Mesendoderm (in vitro differentiated cells): ENCODE results near the gene FGFRL1.
A peak's percentile ranks its signal among the peaks of the same experiment; 100 is the strongest.

Experiments used
- DNase-seq: peaks from one replicate; pipeline ENCODE4 v3.0.0; 2013
- H2AK5ac ChIP-seq: 2 replicates; pipeline ENCODE4 v1.6.1; 2013; ENCODE audit warnings: low read length, inconsistent platforms
- H2BK120ac ChIP-seq: 2 replicates; pipeline ENCODE4 v1.6.1; 2013; ENCODE audit warnings: low read depth, mild to moderate bottlenecking, low read length, moderate library complexity, mixed read lengths
- H2BK15ac ChIP-seq: replicated peaks from 2 replicates; pipeline ENCODE4 v1.6.1; 2013; ENCODE audit warnings: low read depth, mild to moderate bottlenecking, moderate library complexity
- H2BK5ac ChIP-seq: 2 replicates; pipeline ENCODE4 v1.6.1; 2013; ENCODE audit warnings: low read length, inconsistent platforms
- H3K18ac ChIP-seq: 2 replicates; pipeline ENCODE4 v1.6.1; 2013; ENCODE audit warnings: mild to moderate bottlenecking, low read length, mixed read lengths
- H3K23ac ChIP-seq: one replicate; pipeline ENCODE4 v1.6.1; 2013; ENCODE audit warnings: low read length
- H3K27ac ChIP-seq: 2 replicates; pipeline ENCODE4 v1.5.1; 2013; ENCODE audit warnings: low read depth, mild to moderate bottlenecking, inconsistent platforms, low read length, moderate library complexity
- H3K27me3 ChIP-seq: 2 replicates; pipeline ENCODE4 v1.6.1; 2013; ENCODE audit warnings: low read length, control low read depth, mild to moderate bottlenecking, inconsistent platforms; ENCODE audit not compliant: insufficient read depth, poor library complexity
- H3K36me3 ChIP-seq: 2 replicates; pipeline ENCODE4 v1.6.1; 2013; ENCODE audit warnings: low read length, inconsistent platforms; ENCODE audit not compliant: control insufficient read depth, insufficient read depth
- H3K4ac ChIP-seq: one replicate; pipeline ENCODE4 v1.6.1; 2013; ENCODE audit warnings: low read depth, mild to moderate bottlenecking, low read length, moderate library complexity
- H3K4me1 ChIP-seq: 2 replicates; pipeline ENCODE4 v1.6.1; 2013; ENCODE audit warnings: low read depth, low read length, inconsistent platforms; ENCODE audit not compliant: control insufficient read depth
- H3K4me2 ChIP-seq: 2 replicates; pipeline ENCODE4 v1.6.1; 2013; ENCODE audit warnings: low read length
- H3K4me3 ChIP-seq: 2 replicates; pipeline ENCODE4 v1.5.1; 2013; ENCODE audit warnings: mild to moderate bottlenecking, low read length
- H3K56ac ChIP-seq: one replicate; pipeline ENCODE4 v1.6.1; 2013; ENCODE audit warnings: low read length
- H3K79me1 ChIP-seq: 2 replicates; pipeline ENCODE4 v1.6.1; 2013; ENCODE audit warnings: low read length, inconsistent platforms
- H3K79me2 ChIP-seq: 2 replicates; pipeline ENCODE4 v1.6.1; 2013; ENCODE audit warnings: mild to moderate bottlenecking, low read length; ENCODE audit not compliant: control insufficient read depth, insufficient read depth
- H3K9ac ChIP-seq: 2 replicates; pipeline ENCODE4 v1.6.1; 2013; ENCODE audit warnings: low read length, inconsistent platforms
- H4K5ac ChIP-seq: one replicate; pipeline ENCODE4 v1.6.1; 2013; ENCODE audit warnings: low read length
- H4K8ac ChIP-seq: one replicate; pipeline ENCODE4 v1.6.1; 2013; ENCODE audit warnings: low read depth, mild to moderate bottlenecking, control low read depth, low read length, moderate library complexity
- WGBS: extraction: QIAGEN DNeasy Blood & Tissue Kit; methylation state at CpG from one replicate; pipeline ENCODE4 v1.1.7; 2013; ENCODE audit warnings: low lambda C conversion rate, missing lambda C conversion rate; ENCODE audit not compliant: insufficient coverage; ENCODE audit errors: extremely low coverage; 5-methylcytosine and 5-hydroxymethylcytosine counted together

The FGFRL1 gene

DNA sequence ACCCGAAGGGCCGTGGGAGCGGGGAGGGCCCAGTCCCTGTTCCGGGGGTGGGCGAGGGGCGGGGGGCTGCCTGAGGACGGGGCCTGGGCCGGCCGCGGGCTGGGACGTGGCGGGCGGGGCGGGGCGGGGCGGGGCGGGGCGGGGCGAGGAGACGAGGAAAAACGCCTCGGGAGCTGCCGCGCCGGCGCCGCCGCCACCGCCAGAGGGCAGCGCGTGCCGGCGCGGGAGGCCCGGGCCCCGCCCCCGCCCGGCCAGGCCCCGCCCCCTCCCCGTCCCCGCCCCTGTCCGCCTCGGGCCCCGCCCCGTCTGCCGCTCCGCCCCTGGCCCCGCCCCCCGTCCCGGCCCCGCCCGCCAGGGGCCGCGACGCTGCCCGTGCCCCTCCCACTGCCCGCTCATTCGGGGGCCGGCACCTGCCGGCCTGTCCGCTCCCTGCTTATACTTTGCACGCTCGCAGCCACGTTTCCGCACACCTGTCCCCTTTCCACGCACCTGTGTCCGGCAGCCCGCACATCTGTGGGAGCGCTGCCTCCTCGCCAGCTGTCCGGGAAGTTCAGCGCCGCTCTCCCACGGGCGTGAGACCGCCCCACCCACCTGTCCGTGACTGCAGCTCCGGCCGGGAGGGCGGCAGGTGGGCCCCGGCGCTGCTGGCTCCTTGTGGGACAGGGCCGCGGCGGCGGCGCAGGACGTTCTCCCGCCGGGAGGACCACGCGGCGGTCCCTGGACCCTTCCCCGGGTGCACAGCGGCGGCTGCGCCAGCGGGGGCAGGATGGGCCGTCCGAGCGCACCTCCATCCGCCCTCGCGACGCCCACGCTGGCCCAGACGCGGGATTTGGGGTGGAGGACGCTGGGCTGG, 1.7 kb upstream of the FGFRL1 start:
- no peaks in the 10 kb centered on the region for H3K36me3 ChIP-seq
- no peaks in the 10 kb centered on the region for H3K79me2 ChIP-seq
- no peaks in the 10 kb centered on the region for H3K79me1 ChIP-seq
- no peak overlapping the region for H3K27ac ChIP-seq
- no peak overlapping the region for H2AK5ac ChIP-seq
- H2BK15ac ChIP-seq = no peak overlapping the region
- no peak overlapping the region for H3K23ac ChIP-seq
- peaks cover 19% of the 10 kb centered on the region for H3K27me3 ChIP-seq
- no peak overlapping the region for H3K18ac ChIP-seq
- peak; percentile 45 for DNase-seq
- H3K9ac ChIP-seq = no peak overlapping the region
- no CpG with 5 or more reads among the region's 109 CpGs for WGBS
- H4K8ac ChIP-seq = no peak overlapping the region
- H3K4me1 ChIP-seq = no peaks in the 10 kb centered on the region
- no peak overlapping the region for H4K5ac ChIP-seq
- H3K4me3 ChIP-seq = no peak overlapping the region
- peak overlapping the region; percentile 54 for H3K56ac ChIP-seq
- H2BK5ac ChIP-seq = no peak overlapping the region
- H2BK120ac ChIP-seq = no peak overlapping the region
- H3K4ac ChIP-seq = no peak overlapping the region
- peak overlapping the region; percentile 34 for H3K4me2 ChIP-seq

- H3K9ac ChIP-seq = no peak overlapping the region
- H2BK5ac ChIP-seq = no peak overlapping the region
- peak; percentile 59 for DNase-seq
- no peak overlapping the region for H2BK15ac ChIP-seq
- H3K4me2 ChIP-seq = no peak overlapping the region
- no peak overlapping the region for H3K4ac ChIP-seq
- H3K79me1 ChIP-seq = no peaks in the 10 kb centered on the region
- H2AK5ac ChIP-seq = no peak overlapping the region
- no peak overlapping the region for H2BK120ac ChIP-seq
- no peaks in the 10 kb centered on the region for H3K36me3 ChIP-seq
- H4K8ac ChIP-seq = no peak overlapping the region
- no CpG with 5 or more reads among the region's 36 CpGs for WGBS
- no peak overlapping the region for H4K5ac ChIP-seq
- H3K4me3 ChIP-seq = no peak overlapping the region
- H3K4me1 ChIP-seq = no peaks in the 10 kb centered on the region
- no peak overlapping the region for H3K27ac ChIP-seq
- H3K18ac ChIP-seq = peak overlapping the region; percentile 29
- H3K27me3 ChIP-seq = peaks cover 19% of the 10 kb centered on the region
- H3K23ac ChIP-seq = no peak overlapping the region
- H3K79me2 ChIP-seq = no peaks in the 10 kb centered on the region
- no peak overlapping the region for H3K56ac ChIP-seq
These were observed 918 bp upstream of the FGFRL1 start for GRCh38 chr4:1010395-1011021.

GRCh38 chr4:1011666-1012033, 224 bp downstream of the FGFRL1 start:
- Histone ChIP-seq H3K27ac (no peak overlapping the region), H3K27me3 (peaks cover 19% of the 10 kb centered on the region), H3K4me2 (no peak overlapping the region), H3K56ac (no peak overlapping the region), H3K79me1 (no peaks in the 10 kb centered on the region), H4K8ac (no peak overlapping the region), H3K4me3 (no peak overlapping the region), H3K36me3 (no peaks in the 10 kb centered on the region), H3K18ac (peak overlapping the region; percentile 25), H2BK15ac (no peak overlapping the region), H2BK120ac (no peak overlapping the region), H3K4me1 (no peaks in the 10 kb centered on the region), H3K9ac (no peak overlapping the region), H2AK5ac (no peak overlapping the region), H3K79me2 (no peaks in the 10 kb centered on the region), H3K4ac (no peak overlapping the region), H3K23ac (no peak overlapping the region), H2BK5ac (no peak overlapping the region), H4K5ac (no peak overlapping the region)
- no CpG with 5 or more reads among the region's 69 CpGs for whole genome bisulfite sequencing
- DNase-seq = no peak

- Histone ChIP-seq H3K23ac (no peak overlapping the region), H2AK5ac (no peak overlapping the region), H3K27me3 (peaks cover 16% of the 10 kb centered on the region), H2BK120ac (no peak overlapping the region), H2BK5ac (no peak overlapping the region), H3K56ac (peak overlapping the region; percentile 75), H3K4ac (no peak overlapping the region), H3K4me1 (no peaks in the 10 kb centered on the region), H3K9ac (peak overlapping the region; percentile 54), H3K36me3 (no peaks in the 10 kb centered on the region), H2BK15ac (no peak overlapping the region), H3K27ac (no peak overlapping the region), H3K4me2 (no peak overlapping the region), H3K79me2 (no peaks in the 10 kb centered on the region), H4K5ac (no peak overlapping the region), H4K8ac (no peak overlapping the region), H3K79me1 (no peaks in the 10 kb centered on the region), H3K4me3 (peak overlapping the region; percentile 36), H3K18ac (peak overlapping the region; percentile 25)
- peak; percentile 82 for DNase-seq
- WGBS = no CpG with 5 or more reads among the region's 69 CpGs
These were observed 761 bp downstream of the FGFRL1 start for GRCh38 chr4:1012034-1012739.

GRCh38 chr4:1013225-1014073, 2.0 kb downstream of the FGFRL1 start:
- H4K5ac ChIP-seq = no peak overlapping the region
- H3K27me3 ChIP-seq = peaks cover 10% of the 10 kb centered on the region
- H2BK15ac ChIP-seq = no peak overlapping the region
- H3K36me3 ChIP-seq = no peaks in the 10 kb centered on the region
- no peak overlapping the region for H3K9ac ChIP-seq
- H2AK5ac ChIP-seq = no peak overlapping the region
- no peak overlapping the region for H3K27ac ChIP-seq
- H3K4ac ChIP-seq = no peak overlapping the region
- H3K4me2 ChIP-seq = no peak overlapping the region
- H3K79me2 ChIP-seq = no peaks in the 10 kb centered on the region
- H4K8ac ChIP-seq = no peak overlapping the region
- H3K4me3 ChIP-seq = no peak overlapping the region
- no peak overlapping the region for H3K23ac ChIP-seq
- H3K56ac ChIP-seq = no peak overlapping the region
- WGBS = no CpG with 5 or more reads among the region's 43 CpGs
- no peak overlapping the region for H2BK120ac ChIP-seq
- no peak overlapping the region for H3K18ac ChIP-seq
- no peak overlapping the region for H2BK5ac ChIP-seq
- H3K79me1 ChIP-seq = no peaks in the 10 kb centered on the region
- no peak for DNase-seq
- H3K4me1 ChIP-seq = no peaks in the 10 kb centered on the region
